Activated CD4-positive, alpha-beta memory T cell treated with anti-CD3 and anti-CD28 coated beads for 36 hours (primary cell): ENCODE measurements around the gene MTARC2. TPM values are rescaled to one million over a fixed set of nuclear protein-coding genes. Genes with fewer than 3 reads are reported as not detected.

Experiments used
- CTCF ChIA-PET: fragments of 350-600 bp; sonication (Branson Sonifier 250); formaldehyde crosslinking; loops from one replicate; lab custom pipeline; 2021; ENCODE audit warnings: antibody characterized with exemption, inconsistent platforms; lab: Charles Lee
- POLR2A ChIA-PET: fragments of 350-600 bp; sonication (Branson Sonifier 250); formaldehyde crosslinking; loops from one replicate; lab custom pipeline; 2021; ENCODE audit warnings: antibody characterized with exemption; lab: Charles Lee
- DNase-seq: peaks from one replicate; pipeline ENCODE4 v3.0.0-alpha.2; 2020
- H3K27ac Mint-ChIP-seq: one replicate; pipeline ENCODE4 v1.8.0; 2021; ENCODE audit warnings: mixed read lengths
- H3K27me3 Mint-ChIP-seq: one replicate; pipeline ENCODE4 v1.8.0; 2021; ENCODE audit warnings: mixed read lengths
- H3K36me3 Mint-ChIP-seq: one replicate; pipeline ENCODE4 v1.8.0; 2021; ENCODE audit warnings: mixed read lengths
- H3K4me1 Mint-ChIP-seq: one replicate; pipeline ENCODE4 v1.8.0; 2021; ENCODE audit warnings: low read depth, mixed read lengths
- H3K4me3 Mint-ChIP-seq: one replicate; pipeline ENCODE4 v1.8.0; 2021; ENCODE audit warnings: mild to moderate bottlenecking, mixed read lengths
- H3K9me3 Mint-ChIP-seq: one replicate; pipeline ENCODE4 v1.8.0; 2021; ENCODE audit warnings: mixed read lengths
- intact Hi-C: fragments of 100-400 bp; cut with micrococcal nuclease; formaldehyde crosslinking; loops from one replicate; pipeline ENCODE4 v1.15.1; 2023
- total RNA-seq, 2 experiments: library from RNA; stranded (reverse); gene quantifications; one replicate each; pipeline ENCODE4 v1.2.3, GENCODE V29; 2021

The MTARC2 gene
- total RNA-seq, 2 experiments from 2014 or later: not detected

GRCh38 chr1:220754212-220754917 is 6.2 kb downstream of the MTARC2 start:
- no peak for DNase-seq
- ChIA-PET CTCF (interaction anchor here (0.7 kb wide), 1 partner anchor 21 kb away, joined by 3 read pairs; no protein-coding TSS in a partner anchor), POLR2A (no interaction called here)
- intact Hi-C loops: no loop called here
- no peak overlapping the region for H3K4me3 Mint-ChIP-seq
- H3K9me3 Mint-ChIP-seq: no peaks in the 10 kb centered on the region
- no peak overlapping the region for H3K27ac Mint-ChIP-seq
- peaks cover 31% of the 10 kb centered on the region for H3K27me3 Mint-ChIP-seq
- no peaks in the 10 kb centered on the region for H3K4me1 Mint-ChIP-seq
- no peaks in the 10 kb centered on the region for H3K36me3 Mint-ChIP-seq

GRCh38 chr1:220754918-220755295 is 6.8 kb downstream of the MTARC2 start:
- Mint-ChIP-seq H3K27me3 (peaks cover 29% of the 10 kb centered on the region), H3K27ac (no peak overlapping the region), H3K36me3 (no peaks in the 10 kb centered on the region), H3K4me3 (no peak overlapping the region), H3K9me3 (no peaks in the 10 kb centered on the region), H3K4me1 (no peaks in the 10 kb centered on the region)
- POLR2A ChIA-PET: no interaction called here
- no peak for DNase-seq
- CTCF ChIA-PET: interaction anchor here (0.7 kb wide), 1 partner anchor 21 kb away, joined by 3 read pairs; no protein-coding TSS in a partner anchor
- intact Hi-C loops: no loop called here

GRCh38 chr1:220755309-220755708 is 7.2 kb downstream of the MTARC2 start:
- Mint-ChIP-seq H3K4me3 (no peak overlapping the region), H3K27ac (no peak overlapping the region), H3K9me3 (no peaks in the 10 kb centered on the region), H3K4me1 (no peaks in the 10 kb centered on the region), H3K27me3 (peaks cover 27% of the 10 kb centered on the region), H3K36me3 (no peaks in the 10 kb centered on the region)
- POLR2A ChIA-PET: no interaction called here
- intact Hi-C loops: no loop called here
- CTCF ChIA-PET: no interaction called here
- DNase-seq: no peak

- ChIA-PET CTCF (interaction anchor here (1.9 kb wide), 1 partner anchor 18 kb away, joined by 4 read pairs; no protein-coding TSS in a partner anchor), POLR2A (no interaction called here)
- DNase-seq: no peak
- H3K4me1 Mint-ChIP-seq: no peaks in the 10 kb centered on the region
- H3K9me3 Mint-ChIP-seq: no peaks in the 10 kb centered on the region
- no peak overlapping the region for H3K27ac Mint-ChIP-seq
- H3K4me3 Mint-ChIP-seq: no peak overlapping the region
- H3K36me3 Mint-ChIP-seq: no peaks in the 10 kb centered on the region
- peaks cover 12% of the 10 kb centered on the region for H3K27me3 Mint-ChIP-seq
- intact Hi-C loops: no loop called here
Measured at GRCh38 chr1:220757441-220757840, 9.3 kb downstream of the MTARC2 start.

- no peak for DNase-seq
- POLR2A ChIA-PET: no interaction called here
- Mint-ChIP-seq H3K9me3 (no peaks in the 10 kb centered on the region), H3K36me3 (no peaks in the 10 kb centered on the region), H3K27me3 (peaks cover 10% of the 10 kb centered on the region), H3K4me3 (no peak overlapping the region), H3K27ac (no peak overlapping the region), H3K4me1 (no peaks in the 10 kb centered on the region)
- CTCF ChIA-PET: interaction anchor here (0.9 to 1.9 kb wide), 2 partner anchors 16 to 25 kb away, joined by 3 to 4 read pairs; no protein-coding TSS in a partner anchor
- intact Hi-C loops: no loop called here
Measured at GRCh38 chr1:220759147-220759546, 11.0 kb downstream of the MTARC2 start.

GRCh38 chr1:220761688-220762427 is 13.7 kb downstream of the MTARC2 start:
- no peaks in the 10 kb centered on the region for H3K36me3 Mint-ChIP-seq
- no peak for DNase-seq
- CTCF ChIA-PET: interaction anchor here (2.7 kb wide), 1 partner anchor 14 kb away, joined by 10 read pairs; no protein-coding TSS in a partner anchor
- peaks cover 5% of the 10 kb centered on the region for H3K27me3 Mint-ChIP-seq
- H3K4me3 Mint-ChIP-seq: no peak overlapping the region
- H3K9me3 Mint-ChIP-seq: no peaks in the 10 kb centered on the region
- intact Hi-C loops: no loop called here
- H3K4me1 Mint-ChIP-seq: no peaks in the 10 kb centered on the region
- POLR2A ChIA-PET: no interaction called here
- H3K27ac Mint-ChIP-seq: no peak overlapping the region

- intact Hi-C loops: no loop called here
- Mint-ChIP-seq H3K27me3 (no peaks in the 10 kb centered on the region), H3K9me3 (no peaks in the 10 kb centered on the region), H3K36me3 (no peaks in the 10 kb centered on the region), H3K4me1 (no peaks in the 10 kb centered on the region), H3K27ac (no peak overlapping the region), H3K4me3 (no peak overlapping the region)
- DNase-seq: no peak
- POLR2A ChIA-PET: no interaction called here
- CTCF ChIA-PET: interaction anchor here (1.1 kb wide), 1 partner anchor 8 kb away, joined by 3 read pairs; no protein-coding TSS in a partner anchor
Measured at GRCh38 chr1:220764757-220765156, 16.6 kb downstream of the MTARC2 start.

GRCh38 chr1:220767312-220768125 is 19.4 kb downstream of the MTARC2 start:
- ChIA-PET POLR2A (no interaction called here), CTCF (no interaction called here)
- Mint-ChIP-seq H3K36me3 (no peaks in the 10 kb centered on the region), H3K9me3 (no peaks in the 10 kb centered on the region), H3K27ac (no peak overlapping the region), H3K27me3 (peaks cover 3% of the 10 kb centered on the region), H3K4me3 (no peak overlapping the region), H3K4me1 (no peaks in the 10 kb centered on the region)
- intact Hi-C loops: no loop called here
- DNase-seq: no peak

- peaks cover 3% of the 10 kb centered on the region for H3K27me3 Mint-ChIP-seq
- intact Hi-C loops: no loop called here
- CTCF ChIA-PET: no interaction called here
- no peaks in the 10 kb centered on the region for H3K36me3 Mint-ChIP-seq
- H3K9me3 Mint-ChIP-seq: no peaks in the 10 kb centered on the region
- H3K4me1 Mint-ChIP-seq: no peaks in the 10 kb centered on the region
- no peak for DNase-seq
- POLR2A ChIA-PET: no interaction called here
- H3K4me3 Mint-ChIP-seq: no peak overlapping the region
- H3K27ac Mint-ChIP-seq: no peak overlapping the region
Measured at GRCh38 chr1:220768126-220768601, 20.0 kb downstream of the MTARC2 start.

GRCh38 chr1:220769205-220769604 is 21.1 kb downstream of the MTARC2 start:
- Mint-ChIP-seq H3K9me3 (no peaks in the 10 kb centered on the region), H3K27me3 (peaks cover 3% of the 10 kb centered on the region), H3K4me1 (no peaks in the 10 kb centered on the region), H3K27ac (no peak overlapping the region), H3K36me3 (no peaks in the 10 kb centered on the region), H3K4me3 (no peak overlapping the region)
- ChIA-PET POLR2A (no interaction called here), CTCF (no interaction called here)
- intact Hi-C loops: no loop called here
- DNase-seq: no peak

- H3K36me3 Mint-ChIP-seq: no peaks in the 10 kb centered on the region
- no peaks in the 10 kb centered on the region for H3K9me3 Mint-ChIP-seq
- H3K4me3 Mint-ChIP-seq: no peak overlapping the region
- ChIA-PET POLR2A (no interaction called here), CTCF (interaction anchor here (0.7 kb wide), 1 partner anchor 1685 kb away, joined by 3 read pairs; no protein-coding TSS in a partner anchor)
- no peak overlapping the region for H3K27ac Mint-ChIP-seq
- intact Hi-C loops: loop anchor here (10.0 kb wide), 1 partner anchor 586 kb away; no protein-coding TSS in a partner anchor
- peaks cover 7% of the 10 kb centered on the region for H3K27me3 Mint-ChIP-seq
- H3K4me1 Mint-ChIP-seq: no peaks in the 10 kb centered on the region
- DNase-seq: no peak
Measured at GRCh38 chr1:220770245-220770913, 22.3 kb downstream of the MTARC2 start.
